Transverse colon (tissue), 4 donors: ENCODE data around the gene CBFA2T2. TPM values are rescaled to one million over a fixed set of nuclear protein-coding genes. Genes with fewer than 3 reads are reported as not detected.
"Not testable (repeated sequence)": the region's sequence is repeated elsewhere in the genome, so short reads cannot be mapped to it uniquely, and the experiment has no call there.

Source experiments
- DNase-seq: peaks from one replicate; pipeline ENCODE4 v3.0.0-alpha.2; 2019
- H3K27ac ChIP-seq, 4 donors: fragments of 200-600 bp; sonication (generic); 2 replicates each; pipeline ENCODE4 v1.5.1; 2016 to 2018; ENCODE audit warnings: inconsistent platforms in 4 of 4
- H3K27me3 ChIP-seq: fragments of 200-600 bp; sonication (generic); 2 replicates; pipeline ENCODE4 v1.5.1; 2017; ENCODE audit warnings: inconsistent platforms
- H3K36me3 ChIP-seq, 4 donors: fragments of 200-600 bp; sonication (generic); 2 replicates each; pipeline ENCODE4 v1.5.1; 2017 to 2019; ENCODE audit warnings: inconsistent platforms in 4 of 4
- H3K4me1 ChIP-seq, 4 donors: fragments of 200-600 bp; sonication (generic); 2 replicates each; pipeline ENCODE4 v1.5.1; 2017 to 2020; ENCODE audit warnings: inconsistent platforms in 4 of 4
- H3K4me3 ChIP-seq, 4 donors: fragments of 200-600 bp; sonication (generic); 1 replicate in 1 of 4; 2 replicates in 3 of 4; pipeline versions ENCODE4 v1.5.1 to v1.6.1; 2017 to 2019; ENCODE audit warnings: inconsistent platforms in 4 of 4
- H3K9me3 ChIP-seq, 2 donors: fragments of 200-600 bp; sonication (generic); 2 replicates each; pipeline ENCODE4 v1.5.1; 2017 to 2019; ENCODE audit warnings: inconsistent platforms in 2 of 2
- EP300 ChIP-seq: sonication (generic); formaldehyde crosslinking; IDR thresholded peaks from one replicate; pipeline ENCODE4 v1.6.1; 2017; ENCODE audit warnings: antibody characterized with exemption, low read depth
- POLR2A ChIP-seq: fragments of 450-650 bp; IDR thresholded peaks from one replicate; pipeline ENCODE4 v1.6.1; 2016; ENCODE audit warnings: antibody characterized with exemption, mild to moderate bottlenecking, moderate library complexity
- POLR2AphosphoS5 ChIP-seq, 3 donors: sonication (generic); formaldehyde crosslinking; IDR thresholded peaks; one replicate each; pipeline ENCODE4 v1.6.1; 2016; ENCODE audit warnings: antibody characterized with exemption in 3 of 3
- WGBS, 2 donors: methylation state at CpG; one replicate each; pipeline ENCODE4 v1.1.5; 2018; ENCODE audit warnings: low coverage in 1 of 2; 5-methylcytosine and 5-hydroxymethylcytosine counted together
- in situ Hi-C, 4 donors: fragments of 200-750 bp; cut with MboI; loops; one replicate each; pipeline versions ENCODE4 v1.15.0 to v1.15.1; 2017; ENCODE audit warnings: low sequenced_read_pairs in 3 of 4, low pct_ligation_motif_present in 1 of 4, low pct_unique_long_range_greater_than_20kb in 1 of 4
- intact Hi-C: fragments of 100-400 bp; cut with DNase I; formaldehyde crosslinking; loops from one replicate; pipeline ENCODE4 v1.15.1; 2023; ENCODE audit warnings: low total_unique reads
- total RNA-seq, 4 donors: library from RNA; depleted of rRNA; stranded (reverse); fragments of >200 nt; gene quantifications; one replicate each; pipeline ENCODE4 v1.1.0, GENCODE V29; 2016
- TF ChIP-seq, protein P1 (sequence below), 5 experiments: fragments of 200-600 bp in 3 of 5; fragments of 450-650 bp in 2 of 5; sonication (generic) in 3 of 5; IDR thresholded peaks; 1 replicate in 2 of 5; 2 replicates in 3 of 5; pipeline ENCODE4 v1.5.1; 2016 to 2017; ENCODE audit warnings: antibody characterized with exemption in 5 of 5, inconsistent platforms in 3 of 5, mild to moderate bottlenecking in 2 of 5, moderate library complexity in 1 of 5

CBFA2T2 gene
- total RNA-seq, 4 donors from 2014 or later, result 35.8 to 62.3 (median 46.6) TPM

DNA sequence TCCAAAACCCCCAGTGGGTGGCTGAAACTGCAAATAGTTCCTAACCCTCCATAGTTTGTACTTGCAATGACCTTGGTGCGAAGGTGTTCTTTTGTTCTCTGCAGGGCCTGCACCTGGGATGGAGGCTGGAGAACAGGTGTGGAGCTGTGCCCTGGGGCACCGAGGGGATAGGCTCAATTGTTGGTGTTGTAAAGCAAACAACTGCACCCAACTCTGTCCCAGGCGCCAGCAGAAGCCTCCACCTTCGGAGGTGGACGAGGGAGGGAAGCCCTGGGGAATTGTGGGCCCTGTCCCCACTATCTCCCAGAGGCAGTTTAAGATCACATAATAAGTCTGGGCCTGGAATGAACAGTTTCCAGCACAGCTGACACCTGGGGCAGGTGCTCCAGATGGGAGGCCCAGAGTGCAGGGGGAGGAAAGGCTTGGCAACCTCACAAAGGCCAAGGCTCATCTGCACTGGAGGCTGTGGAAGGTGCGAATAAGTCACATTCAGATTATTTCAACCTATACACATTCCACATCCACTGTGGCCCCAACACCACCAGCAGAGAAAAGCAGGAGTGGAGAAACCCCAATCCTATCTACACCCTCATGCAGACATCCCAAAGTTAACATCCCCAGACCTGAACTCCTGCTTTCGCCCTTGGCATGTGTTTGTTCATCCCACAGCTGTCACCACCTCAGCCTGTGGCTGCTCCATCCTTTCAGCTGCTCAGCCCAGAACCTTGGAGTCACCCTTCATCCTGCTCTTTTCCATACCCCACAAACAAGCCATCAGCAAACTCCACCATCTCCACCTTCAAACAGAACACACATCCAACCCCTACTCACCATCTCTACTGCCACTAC lies 12.3 kb upstream of the CBFA2T2 start:
- Histone ChIP-seq H3K4me3 (no peak overlapping the region), H3K9me3 (no peaks in the 10 kb centered on the region), H3K36me3 (no peaks in the 10 kb centered on the region), H3K27ac (peak overlapping the region; percentile 72 to 84 (median 78)), H3K27me3 (no peaks in the 10 kb centered on the region), H3K4me1 (peaks cover 0 to 55% (median 29%) of the 10 kb centered on the region in 4 donors)
- DNase-seq, result peak; percentile 78
- 58 to 100% methylated on average over 1 to 7 of the region's 7 CpGs for WGBS, 2 donors
- in situ Hi-C loops, result no loop called here
- TF ChIP-seq POLR2A (peak; percentile 33), EP300 (no peak), POLR2AphosphoS5 (IDR thresholded peaks at IDR 0.05) (peak; percentile 70 to 87 (median 75))
- TF ChIP-seq, protein P1, sequence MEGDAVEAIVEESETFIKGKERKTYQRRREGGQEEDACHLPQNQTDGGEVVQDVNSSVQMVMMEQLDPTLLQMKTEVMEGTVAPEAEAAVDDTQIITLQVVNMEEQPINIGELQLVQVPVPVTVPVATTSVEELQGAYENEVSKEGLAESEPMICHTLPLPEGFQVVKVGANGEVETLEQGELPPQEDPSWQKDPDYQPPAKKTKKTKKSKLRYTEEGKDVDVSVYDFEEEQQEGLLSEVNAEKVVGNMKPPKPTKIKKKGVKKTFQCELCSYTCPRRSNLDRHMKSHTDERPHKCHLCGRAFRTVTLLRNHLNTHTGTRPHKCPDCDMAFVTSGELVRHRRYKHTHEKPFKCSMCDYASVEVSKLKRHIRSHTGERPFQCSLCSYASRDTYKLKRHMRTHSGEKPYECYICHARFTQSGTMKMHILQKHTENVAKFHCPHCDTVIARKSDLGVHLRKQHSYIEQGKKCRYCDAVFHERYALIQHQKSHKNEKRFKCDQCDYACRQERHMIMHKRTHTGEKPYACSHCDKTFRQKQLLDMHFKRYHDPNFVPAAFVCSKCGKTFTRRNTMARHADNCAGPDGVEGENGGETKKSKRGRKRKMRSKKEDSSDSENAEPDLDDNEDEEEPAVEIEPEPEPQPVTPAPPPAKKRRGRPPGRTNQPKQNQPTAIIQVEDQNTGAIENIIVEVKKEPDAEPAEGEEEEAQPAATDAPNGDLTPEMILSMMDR (IDR thresholded peaks at IDR 0.05), result no peak
- intact Hi-C loops, result no loop called here

DNA sequence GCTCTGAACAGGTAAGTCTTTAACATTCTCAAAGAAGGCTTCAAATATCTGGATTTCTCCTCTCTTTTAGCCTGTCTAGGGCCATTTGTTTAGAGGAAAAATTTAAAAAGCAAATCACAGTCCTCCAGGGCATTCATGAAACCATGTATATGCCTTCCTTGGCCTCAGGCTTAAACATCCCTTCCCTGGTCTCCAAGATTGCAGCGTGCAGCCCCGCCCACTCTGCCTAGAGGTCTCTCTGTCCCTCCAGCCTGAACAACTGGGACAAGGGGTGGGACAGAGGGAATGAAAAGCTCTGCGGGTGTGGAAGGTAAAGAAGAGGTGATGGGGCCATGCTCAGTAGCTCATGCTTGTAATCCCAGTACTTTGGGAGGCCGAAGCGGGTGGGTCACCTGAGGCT lies 9.8 kb upstream of the CBFA2T2 start:
- no peak overlapping the region for H3K4me3 ChIP-seq
- 76 to 82% methylated on average over 3 to 5 of the region's 5 CpGs for WGBS, 2 donors
- peaks cover 0 to 42% (median 24%) of the 10 kb centered on the region in 4 donors for H3K4me1 ChIP-seq
- intact Hi-C loops, result no loop called here
- DNase-seq, result peak; percentile 55
- H3K27me3 ChIP-seq, result no peaks in the 10 kb centered on the region
- no peaks in the 10 kb centered on the region for H3K9me3 ChIP-seq
- H3K36me3 ChIP-seq, result no peaks in the 10 kb centered on the region
- H3K27ac ChIP-seq, result no peak overlapping the region
- TF ChIP-seq EP300 (no peak), POLR2A (no peak), POLR2AphosphoS5 (IDR thresholded peaks at IDR 0.05) (no peak)
- TF ChIP-seq, protein P1 (IDR thresholded peaks at IDR 0.05), result no peak
- in situ Hi-C loops, result no loop called here

DNA sequence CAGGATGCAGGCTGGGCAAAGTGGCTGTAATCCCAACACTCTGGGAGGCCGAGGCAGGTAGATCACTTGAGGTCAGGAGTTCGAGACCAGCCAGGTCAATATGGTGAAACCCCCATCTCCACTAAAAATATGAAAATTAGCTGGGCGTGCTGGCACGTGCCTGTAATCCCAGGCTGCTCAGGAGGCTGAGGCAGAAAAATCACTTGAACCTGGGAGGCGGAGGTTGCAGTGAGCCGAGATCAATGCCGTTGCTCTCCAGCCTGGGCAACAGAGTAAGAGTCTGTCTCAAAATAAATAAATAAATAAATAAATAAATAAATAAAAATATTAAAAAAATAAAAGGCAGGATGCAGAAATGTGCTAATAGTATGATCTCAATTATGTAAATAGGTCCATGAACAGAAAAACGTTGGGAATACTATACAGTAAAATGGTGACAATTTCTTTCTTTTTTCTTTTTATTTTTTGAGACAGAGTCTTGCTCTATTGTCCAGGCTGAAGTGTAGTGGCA lies 8.4 kb upstream of the CBFA2T2 start:
- 92% methylated on average over 4 to 8 of the region's 8 CpGs for WGBS, 2 donors
- Histone ChIP-seq H3K36me3 (no peaks in the 10 kb centered on the region), H3K4me1 (peaks cover 0 to 27% (median 12%) of the 10 kb centered on the region in 4 donors), H3K9me3 (no peaks in the 10 kb centered on the region), H3K27ac (peak overlapping the region in 2 of 4 donors; percentile 12 to 57), H3K27me3 (no peaks in the 10 kb centered on the region), H3K4me3 (no peak overlapping the region)
- intact Hi-C loops, result no loop called here
- no peak for DNase-seq
- in situ Hi-C loops, result no loop called here
- TF ChIP-seq, protein P1 (IDR thresholded peaks at IDR 0.05), result no peak
- TF ChIP-seq POLR2AphosphoS5 (IDR thresholded peaks at IDR 0.05) (no peak), EP300 (no peak), POLR2A (no peak)

DNA sequence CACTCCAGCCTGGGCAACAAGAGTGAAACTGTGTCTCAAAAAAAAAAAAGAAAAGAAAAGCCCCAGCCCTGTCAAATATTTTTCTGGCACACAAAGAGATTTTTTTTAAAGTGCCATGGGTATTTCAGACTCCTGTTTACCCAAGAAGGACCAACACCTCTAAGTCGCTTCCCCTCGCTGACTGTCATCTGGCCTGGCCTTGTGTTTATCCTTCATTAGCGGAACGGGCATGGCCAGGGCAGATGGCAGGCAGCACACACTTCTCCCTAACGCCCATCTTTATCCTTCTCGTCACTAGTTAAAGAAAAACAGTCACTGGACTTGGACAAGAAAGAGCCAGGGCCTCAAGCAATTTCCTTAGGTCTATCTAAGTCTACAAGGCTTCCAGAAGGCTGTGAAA lies 7.3 kb upstream of the CBFA2T2 start:
- 63 to 75% methylated on average over 5 to 6 of the region's 6 CpGs for WGBS, 2 donors
- Histone ChIP-seq H3K4me1 (peaks cover 0 to 16% (median 5%) of the 10 kb centered on the region in 4 donors), H3K27ac (peak overlapping the region in 3 of 4 donors; percentile 30 to 59 (median 57)), H3K9me3 (no peaks in the 10 kb centered on the region), H3K36me3 (no peaks in the 10 kb centered on the region), H3K27me3 (no peaks in the 10 kb centered on the region), H3K4me3 (no peak overlapping the region)
- TF ChIP-seq EP300, result no peak
- TF ChIP-seq POLR2AphosphoS5 (IDR thresholded peaks at IDR 0.05), result peak; percentile 26 to 66 (median 61)
- in situ Hi-C loops, result no loop called here
- DNase-seq, result peak; percentile 28
- intact Hi-C loops, result no loop called here

DNA sequence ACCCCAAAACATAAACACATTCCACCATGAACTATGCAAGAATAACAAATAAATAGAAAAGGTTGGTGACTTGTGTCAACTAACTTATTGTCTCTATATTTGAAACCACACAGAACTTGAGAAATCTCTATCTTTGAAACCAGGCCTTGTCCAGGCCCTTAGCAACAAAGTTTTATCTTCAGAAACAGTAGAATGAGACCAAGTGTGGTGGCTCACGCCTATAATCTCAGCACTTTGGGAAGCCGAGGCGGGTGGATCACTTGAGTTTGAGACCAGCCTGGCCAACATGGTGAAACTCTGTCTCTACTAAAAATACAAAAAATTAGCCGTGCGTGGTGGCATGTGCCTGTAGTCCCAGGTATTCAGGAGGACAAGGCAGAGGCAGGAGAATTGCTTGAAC lies 6.7 kb upstream of the CBFA2T2 start:
- H3K27me3 ChIP-seq, H3K4me3 ChIP-seq, in situ Hi-C loops, H3K36me3 ChIP-seq, H3K9me3 ChIP-seq, intact Hi-C loops, DNase-seq: not testable (repeated sequence)
- peak overlapping the region in 3 of 4 donors; percentile 2 to 52 (median 42) for H3K27ac ChIP-seq
- peaks cover 0 to 10% (median 2%) of the 10 kb centered on the region in 4 donors for H3K4me1 ChIP-seq
- 92 to 96% methylated on average over 4 to 5 of the region's 5 CpGs for WGBS, 2 donors
